GM19372 (cell line): ENCODE results near the gene CTNNA3.

Source experiments
- ATAC-seq: cut with Tn5 transposase; IDR thresholded peaks from one replicate; pipeline ENCODE4 v1.9.1; 2021; ENCODE audit warnings: mild to moderate bottlenecking, low read depth, moderate library complexity; ENCODE audit not compliant: unreplicated experiment

Gene CTNNA3

DNA sequence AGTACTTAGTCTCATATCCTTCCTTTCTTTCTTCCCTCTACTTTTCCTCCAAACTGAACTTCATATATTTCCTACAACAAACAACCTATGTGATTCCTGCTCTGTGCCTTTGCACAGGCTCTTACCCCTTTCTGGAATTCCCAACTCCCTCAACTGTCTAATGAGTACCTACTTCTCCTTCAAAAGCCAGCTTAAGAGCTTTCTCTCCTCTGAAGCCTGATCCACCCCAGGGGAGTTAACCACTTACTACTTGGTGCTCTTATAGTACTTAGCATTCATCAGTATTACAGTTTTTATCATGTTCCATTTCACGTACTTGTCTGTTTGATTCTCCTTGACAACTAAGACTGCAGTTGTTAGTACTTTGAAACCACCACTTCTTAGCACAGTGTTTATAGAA, 524.0 kb downstream of the CTNNA3 start:
- no peak for ATAC-seq

DNA sequence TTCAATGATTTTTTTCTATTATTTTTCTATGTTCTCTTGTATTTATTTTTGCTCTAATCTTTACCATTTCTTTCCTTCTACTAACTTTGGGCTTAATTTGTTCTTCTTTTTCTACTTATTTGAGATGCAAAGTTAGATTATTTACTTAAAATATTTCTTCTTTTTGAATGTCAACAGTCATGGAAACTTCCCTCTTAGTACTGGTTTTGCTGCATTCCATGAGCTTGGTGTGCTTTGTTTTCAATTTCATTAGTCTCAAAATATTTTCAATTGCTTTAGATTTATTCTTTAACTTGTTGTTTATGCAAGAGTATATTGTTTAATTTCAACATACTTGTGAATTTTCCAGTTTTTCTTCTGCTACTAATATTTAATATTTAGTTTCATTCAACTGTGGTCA, 539.8 kb downstream of the CTNNA3 start:
- no peak for ATAC-seq

DNA sequence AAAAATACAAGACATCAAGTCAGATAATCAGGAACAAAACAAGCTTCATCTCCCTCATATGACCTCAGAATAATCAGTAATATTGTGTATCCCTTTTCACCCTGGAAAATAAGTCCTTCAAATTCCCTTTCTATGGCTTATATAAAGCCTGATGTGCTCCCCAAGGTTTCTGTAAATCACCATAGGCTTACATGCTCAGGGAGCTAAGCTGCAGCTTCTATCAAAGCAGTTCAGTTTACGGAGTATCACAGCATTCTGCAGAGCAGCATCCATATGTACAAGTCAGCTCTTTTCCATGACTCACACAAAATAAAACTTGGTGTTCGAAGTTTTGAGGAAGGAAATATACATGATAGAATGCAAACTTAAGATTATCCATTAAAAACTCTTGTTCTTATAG, 544.5 kb downstream of the CTNNA3 start:
- no peak for ATAC-seq

DNA sequence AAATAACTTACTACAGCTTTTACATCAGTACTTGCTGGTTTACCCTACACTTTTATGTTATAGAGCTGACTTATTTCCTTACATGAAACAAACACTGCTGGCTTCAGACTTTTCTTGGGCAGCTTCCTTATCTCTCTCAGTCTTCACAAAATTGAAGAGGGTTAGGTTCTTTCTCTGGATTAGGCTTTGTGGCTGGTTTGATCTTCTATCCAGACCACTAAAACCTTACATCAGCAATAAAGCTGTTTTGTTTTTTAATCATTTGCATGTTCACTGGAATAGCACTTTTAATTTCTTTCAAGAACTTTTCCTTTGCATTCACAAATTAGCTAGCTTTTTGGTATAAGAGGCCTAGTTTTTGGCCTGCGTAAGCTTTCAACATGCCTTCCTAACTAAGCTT, 551.5 kb downstream of the CTNNA3 start:
- ATAC-seq: no peak

GRCh38 chr10:67141300-67141699, 554.7 kb downstream of the CTNNA3 start:
- ATAC-seq: no peak

- no peak for ATAC-seq
Observed at GRCh38 chr10:67140641-67141040, 555.4 kb downstream of the CTNNA3 start.

GRCh38 chr10:67127441-67127840, 568.6 kb downstream of the CTNNA3 start:
- ATAC-seq: no peak

GRCh38 chr10:67119651-67120050, 576.3 kb downstream of the CTNNA3 start:
- ATAC-seq: no peak

GRCh38 chr10:67115972-67116371, 580.0 kb downstream of the CTNNA3 start:
- no peak for ATAC-seq

DNA sequence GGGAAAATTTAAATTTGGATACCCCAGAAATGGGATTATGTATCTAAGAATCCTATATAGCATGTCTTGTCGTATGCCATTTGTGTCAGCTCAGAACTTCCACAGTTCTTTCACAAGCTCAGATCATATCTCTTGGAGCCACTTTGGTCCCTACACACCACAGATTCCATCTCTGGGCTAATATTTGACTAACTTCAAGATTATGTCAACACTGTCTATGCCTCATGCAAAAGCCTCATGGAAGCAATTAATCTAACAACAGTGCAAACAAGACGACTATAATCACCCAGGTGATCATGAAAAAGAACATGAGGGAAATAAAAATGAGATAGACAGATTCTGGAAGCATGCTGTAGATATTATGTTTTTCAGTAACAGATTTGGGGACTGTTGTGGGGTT, 581.0 kb downstream of the CTNNA3 start:
- ATAC-seq: no peak

GRCh38 chr10:67112765-67113164, 583.2 kb downstream of the CTNNA3 start:
- no peak for ATAC-seq

DNA sequence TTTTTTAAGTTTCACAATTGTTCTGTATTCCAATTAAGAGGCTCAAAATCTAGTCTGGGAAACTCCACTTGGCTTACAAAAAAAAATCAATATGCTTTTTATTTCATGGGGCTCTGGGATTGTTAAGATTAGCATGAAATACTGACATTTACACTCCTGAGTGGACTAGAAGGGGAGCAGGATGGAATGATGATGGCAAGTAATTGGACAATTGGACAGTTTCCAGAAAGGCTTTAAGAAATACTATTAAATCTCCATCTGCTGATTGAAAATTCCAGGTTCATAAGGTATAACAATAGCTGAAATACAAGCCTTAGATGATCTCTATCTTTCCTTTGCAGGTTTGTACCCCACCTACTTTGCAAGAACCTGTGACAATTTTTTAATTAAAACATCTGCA, 585.7 kb downstream of the CTNNA3 start:
- ATAC-seq: no peak

- no peak for ATAC-seq
Observed at GRCh38 chr10:67107670-67108069, 588.3 kb downstream of the CTNNA3 start.

- ATAC-seq: no peak
Observed at GRCh38 chr10:67100951-67101350, 595.0 kb downstream of the CTNNA3 start.

GRCh38 chr10:67098461-67098860, 597.5 kb downstream of the CTNNA3 start:
- no peak for ATAC-seq

DNA sequence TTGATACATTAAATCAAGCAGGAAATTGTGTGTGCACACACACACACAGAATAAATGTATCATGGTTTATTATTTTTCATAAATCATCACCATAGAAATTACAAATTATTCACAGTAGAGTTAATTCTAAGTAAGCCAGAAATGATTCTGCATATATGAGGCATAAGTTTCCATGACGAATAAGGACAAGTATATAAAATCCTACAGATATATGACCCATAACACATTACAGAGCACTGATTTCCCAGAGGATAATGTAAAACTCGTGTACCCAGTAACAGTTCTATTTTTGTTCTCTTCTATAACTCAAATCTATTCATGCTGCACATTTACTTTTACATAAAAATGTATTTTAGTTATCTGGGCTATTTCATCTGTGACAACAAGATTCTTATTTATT, 600.5 kb downstream of the CTNNA3 start:
- ATAC-seq: no peak

GRCh38 chr10:67088036-67088435, 608.0 kb downstream of the CTNNA3 start:
- ATAC-seq: no peak

DNA sequence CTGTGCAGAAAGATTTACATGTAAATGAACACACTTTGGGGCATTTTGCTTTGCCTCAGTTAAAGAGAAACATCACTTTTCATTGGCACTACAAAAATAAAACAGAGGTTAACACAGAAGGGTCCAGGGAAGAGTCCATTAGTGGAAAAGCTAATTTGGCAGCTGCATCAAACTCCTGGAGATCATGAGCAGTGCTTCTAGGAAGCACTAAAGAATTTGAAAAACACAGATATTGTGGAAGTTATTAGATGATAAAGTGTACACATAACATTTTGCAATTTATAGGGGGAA, 608.9 kb downstream of the CTNNA3 start:
- ATAC-seq: no peak

DNA sequence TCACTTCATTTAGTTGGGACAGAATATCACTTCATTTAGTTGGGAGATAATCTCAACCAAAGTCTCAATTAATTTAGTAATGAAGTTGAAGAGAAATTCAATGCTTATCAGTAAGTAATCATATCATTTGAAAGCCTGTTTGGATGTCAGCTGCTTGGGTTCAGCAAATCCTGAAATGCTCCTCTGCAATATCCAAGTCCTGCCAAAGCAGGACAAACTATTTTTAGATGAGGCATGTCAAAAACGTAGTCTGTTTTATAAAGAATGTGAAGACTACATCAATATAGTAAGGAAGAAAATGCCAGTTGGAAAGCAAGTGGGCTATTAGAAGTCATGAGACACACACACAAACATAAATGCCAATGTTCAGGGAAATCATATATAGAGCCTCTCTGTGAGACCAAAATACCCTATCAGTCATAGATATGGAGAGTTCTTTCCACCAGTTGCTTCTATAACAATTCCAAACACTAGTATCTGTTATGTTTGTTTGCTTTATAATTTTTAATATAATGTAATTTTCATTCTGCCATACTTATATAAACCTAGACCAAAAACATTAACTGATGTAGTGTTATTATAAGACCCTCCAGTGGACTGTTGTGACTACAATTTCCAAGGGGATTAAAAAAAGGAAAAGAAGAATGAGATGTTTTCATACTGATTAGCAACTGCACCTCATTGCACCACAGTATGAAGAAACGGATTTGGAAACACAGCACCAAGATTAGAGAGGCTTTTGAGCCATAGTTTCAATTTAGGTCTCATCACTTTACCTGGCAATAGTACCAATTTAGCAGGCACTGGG, 609.5 kb downstream of the CTNNA3 start:
- no peak for ATAC-seq

DNA sequence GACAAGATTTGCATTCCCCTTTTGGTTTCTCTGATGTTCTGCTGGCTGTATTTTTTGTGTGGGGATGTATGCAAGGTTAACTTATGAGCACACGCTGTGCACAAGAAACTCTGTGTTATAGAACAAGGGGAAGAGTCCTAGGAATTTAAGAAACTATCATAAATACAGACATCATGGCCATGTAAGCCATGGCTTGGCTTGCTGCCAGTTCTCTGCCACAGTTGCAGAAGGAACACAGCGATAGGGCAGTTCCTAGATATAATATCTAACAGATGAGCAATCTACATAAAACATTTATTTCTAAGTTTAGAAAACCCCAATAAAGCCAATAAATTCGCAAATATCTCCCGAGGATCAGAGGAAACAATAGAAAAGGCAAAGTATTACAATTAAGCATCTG, 616.9 kb downstream of the CTNNA3 start:
- no peak for ATAC-seq

DNA sequence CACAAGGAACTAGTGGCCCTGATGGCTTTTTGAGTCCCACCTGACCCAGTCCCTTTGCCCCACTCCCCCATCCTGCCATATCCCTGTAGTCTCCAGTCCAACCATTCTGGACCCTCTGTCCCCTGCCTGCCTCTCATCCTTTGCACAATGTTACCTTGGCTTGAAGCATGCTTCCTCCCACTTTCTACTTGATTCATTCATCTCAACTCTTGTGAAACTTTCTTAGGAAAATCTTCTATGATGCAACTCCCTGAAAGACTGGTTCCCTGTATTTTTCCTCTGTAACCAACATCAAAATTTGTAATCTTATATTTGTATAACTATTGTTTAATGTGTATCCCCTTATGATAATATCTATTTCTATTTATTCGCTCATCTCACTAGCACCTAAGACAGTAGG, 618.6 kb downstream of the CTNNA3 start:
- no peak for ATAC-seq

DNA sequence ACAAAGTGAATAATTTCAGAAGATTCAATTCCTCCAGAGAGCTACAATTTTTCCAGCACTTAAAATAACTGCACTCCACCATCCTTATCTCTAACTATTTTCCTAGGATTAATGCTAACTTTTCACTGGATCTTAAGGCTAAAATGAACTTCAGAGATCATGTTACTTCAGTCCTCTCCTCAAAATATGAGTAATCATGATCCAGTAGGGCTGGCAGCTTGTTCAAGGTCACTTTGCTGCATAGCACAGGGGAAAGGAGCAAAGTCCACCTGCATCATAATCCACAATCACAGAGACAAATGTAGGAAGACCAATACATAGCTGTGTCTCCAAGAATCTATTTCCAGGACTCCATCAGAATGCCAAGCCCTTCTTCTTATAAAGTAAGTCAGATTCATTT, 619.9 kb downstream of the CTNNA3 start:
- no peak for ATAC-seq

DNA sequence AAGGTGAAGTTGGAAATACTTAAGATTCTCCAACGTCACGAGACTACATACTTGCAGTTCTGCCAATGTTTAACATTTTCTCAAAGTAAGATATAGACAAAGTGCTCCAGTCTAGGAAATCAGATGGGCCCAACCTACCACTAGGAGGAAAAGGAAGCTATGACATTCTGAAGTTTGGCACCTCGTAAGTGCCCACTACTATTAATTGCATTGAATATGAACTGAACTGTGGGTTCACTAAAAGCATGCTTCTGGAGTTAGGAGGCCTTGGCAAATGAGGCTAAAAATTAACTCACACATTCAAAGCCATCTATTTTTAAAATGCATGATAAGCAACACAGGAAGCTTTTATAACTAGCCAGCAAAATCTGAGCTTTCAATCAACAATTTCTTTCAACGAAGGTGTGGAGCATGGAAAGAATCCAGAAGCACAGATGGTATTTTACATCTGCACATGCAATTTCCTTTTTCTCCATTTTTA, 620.5 kb downstream of the CTNNA3 start:
- no peak for ATAC-seq
